HepG2 (cell line): Measurements from ENCODE around the gene PPP1R13L.

Experiments used
- RFX5 ChIP-seq: IDR thresholded peaks from 2 replicates; pipeline ENCODE4 v1.6.1; 2011; ENCODE audit warnings: low read depth, low read length, improper control_type of control experiment
- SUZ12 ChIP-seq: fragments of 150-350 bp; IDR thresholded peaks from 2 replicates; pipeline ENCODE4 v1.6.1; 2014; ENCODE audit warnings: low read depth, low read length
- TARDBP ChIP-seq: sonication (generic); formaldehyde crosslinking; IDR thresholded peaks from 2 replicates; pipeline ENCODE4 v1.8.0; 2022; ENCODE audit warnings: mild to moderate bottlenecking, missing genetic modification reagents
- TSC22D2 ChIP-seq: sonication (generic); formaldehyde crosslinking; IDR thresholded peaks from 2 replicates; pipeline ENCODE4 v1.5.1; 2020; ENCODE audit warnings: missing genetic modification reagents, mild to moderate bottlenecking, borderline replicate concordance
- ZNF562 ChIP-seq: sonication (generic); formaldehyde crosslinking; IDR thresholded peaks from 2 replicates; pipeline ENCODE4 v1.8.0; 2022; ENCODE audit warnings: missing genetic modification reagents, borderline replicate concordance

- TF ChIP-seq ZNF562 (CRISPR knock-in tag) (no peak), TARDBP (CRISPR knock-in tag) (no peak), RFX5 (no peak), SUZ12 (no peak), TSC22D2 (CRISPR knock-in tag) (no peak)
Measured at GRCh38 chr19:45408121-45408520, 3.3 kb upstream of the PPP1R13L start.
